Measurements from ENCODE around the gene TAB2.

Gene TAB2

DNA sequence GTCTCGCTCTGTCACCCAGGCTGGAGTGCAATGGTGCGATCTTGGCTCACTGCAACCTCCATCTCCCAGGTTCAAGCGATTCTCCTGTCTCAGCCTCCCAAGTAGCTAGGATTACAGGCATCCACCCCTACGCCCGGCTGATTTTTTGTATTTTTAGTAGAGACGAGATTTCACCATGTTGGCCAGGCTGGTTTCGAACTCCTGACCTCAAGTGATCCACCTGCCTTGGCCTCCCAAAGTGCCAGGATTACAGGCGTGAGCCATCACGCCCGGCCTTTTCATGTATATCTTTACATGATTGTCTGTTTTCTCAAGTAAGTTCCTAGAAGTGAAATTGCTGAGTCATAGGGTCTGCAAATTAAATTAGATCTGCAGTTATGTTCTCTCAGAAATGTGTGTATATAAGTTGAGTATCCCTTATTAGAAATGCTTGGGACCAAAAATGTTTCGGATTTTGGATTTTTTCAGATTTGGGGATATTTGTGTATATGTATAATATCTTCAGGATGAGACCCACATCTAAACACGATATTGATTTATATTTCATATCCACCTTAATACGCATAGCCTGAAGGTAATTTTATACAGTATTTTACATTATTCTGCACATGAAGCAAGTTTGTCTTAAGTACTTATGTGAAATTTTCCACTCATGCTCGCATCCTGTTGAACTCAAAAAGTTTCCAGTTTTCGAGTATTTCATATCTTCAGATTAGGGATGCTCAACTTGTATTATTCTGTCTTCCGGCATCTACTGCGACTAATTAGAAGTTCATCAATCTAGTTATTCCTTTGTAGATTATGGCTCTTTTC lies 40.4 kb downstream of the TAB2 start:
- Mint-ChIP-seq H3K9me3 (peaks cover 6% of the 10 kb centered on the region), H3K4me1 (peaks cover 26% of the 10 kb centered on the region), H3K27me3 (no peaks in the 10 kb centered on the region), H3K36me3 (peaks cover 23% of the 10 kb centered on the region), H3K27ac (peak overlapping the region; percentile 7), H3K4me3 (no peak overlapping the region)
- DNase-seq (ENCODE audit: low spot score in 2 of 2) = no peak
- ATAC-seq (ENCODE audit: low read depth) = no peak

DNA sequence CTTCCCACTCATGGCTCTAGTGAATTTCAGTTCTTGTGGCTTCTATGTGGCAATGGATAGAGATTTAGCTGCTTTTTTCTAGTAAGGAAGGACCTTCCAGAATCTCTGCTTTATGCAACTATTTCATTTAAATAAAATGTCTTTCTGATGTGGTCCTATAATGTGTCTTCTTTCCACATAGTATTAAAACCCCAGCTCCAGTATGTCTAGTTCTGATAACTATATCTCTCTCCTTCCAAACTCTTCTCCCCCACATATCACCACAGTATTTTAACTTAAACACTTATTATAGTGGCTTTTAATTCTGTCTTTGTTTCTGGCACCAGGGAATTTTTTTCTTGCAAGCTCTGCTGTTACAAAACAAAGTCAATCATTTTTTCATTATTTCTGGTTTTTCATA lies 41.9 kb downstream of the TAB2 start:
- DNase-seq (ENCODE audit: low spot score in 2 of 2) (no peak), ATAC-seq (ENCODE audit: low read depth) (no peak)
- Mint-ChIP-seq H3K36me3 (peaks cover 24% of the 10 kb centered on the region), H3K9me3 (peaks cover 6% of the 10 kb centered on the region), H3K4me3 (no peak overlapping the region), H3K27me3 (no peaks in the 10 kb centered on the region), H3K27ac (no peak overlapping the region), H3K4me1 (peaks cover 30% of the 10 kb centered on the region)

DNA sequence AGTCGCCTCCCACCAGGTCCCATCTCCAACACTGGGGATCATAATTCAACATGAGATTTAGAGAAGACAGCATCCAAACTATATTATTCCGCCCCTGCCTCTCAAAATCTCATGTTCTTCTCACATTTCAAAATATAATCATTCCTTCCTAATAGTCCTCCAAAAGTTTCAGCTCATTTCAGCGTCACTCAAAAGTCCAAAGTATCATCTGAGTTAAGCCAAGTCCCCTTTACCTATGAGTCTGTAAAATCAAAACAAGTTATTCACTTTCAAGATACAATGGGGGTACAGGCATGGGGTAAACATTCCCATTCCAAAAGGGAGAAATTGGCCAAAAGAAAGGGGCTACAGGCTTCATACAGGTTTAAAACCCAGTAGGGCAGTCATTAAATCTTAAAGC lies 43.0 kb downstream of the TAB2 start:
- no peak for DNase-seq (ENCODE audit: low spot score in 2 of 2)
- peaks cover 24% of the 10 kb centered on the region for H3K36me3 Mint-ChIP-seq
- peaks cover 36% of the 10 kb centered on the region for H3K4me1 Mint-ChIP-seq
- no peak for ATAC-seq (ENCODE audit: low read depth)
- no peaks in the 10 kb centered on the region for H3K27me3 Mint-ChIP-seq
- peaks cover 6% of the 10 kb centered on the region for H3K9me3 Mint-ChIP-seq
- no peak overlapping the region for H3K4me3 Mint-ChIP-seq
- no peak overlapping the region for H3K27ac Mint-ChIP-seq

DNA sequence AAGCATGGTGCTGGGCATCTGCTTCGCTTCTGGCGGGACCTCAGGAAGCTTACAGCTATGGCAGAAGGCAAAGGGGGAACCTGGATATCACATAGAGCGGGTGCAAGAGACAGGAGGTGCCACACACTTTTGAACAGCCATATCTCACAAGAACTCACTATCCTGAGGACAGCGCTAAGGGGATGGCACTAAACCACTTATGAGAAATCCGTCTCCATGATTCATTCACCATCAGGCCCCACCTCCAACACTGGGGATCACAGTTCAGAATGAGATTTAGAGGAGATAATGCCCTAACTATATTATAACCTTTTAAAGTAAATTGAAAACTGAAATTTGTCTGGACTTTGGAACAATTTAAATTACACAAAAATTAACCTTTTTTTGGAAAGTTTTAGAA lies 44.8 kb downstream of the TAB2 start:
- peak overlapping the region; percentile 4 for H3K27ac Mint-ChIP-seq
- H3K27me3 Mint-ChIP-seq = no peaks in the 10 kb centered on the region
- peaks cover 24% of the 10 kb centered on the region for H3K36me3 Mint-ChIP-seq
- H3K4me1 Mint-ChIP-seq = peaks cover 36% of the 10 kb centered on the region
- ATAC-seq (ENCODE audit: low read depth) (no peak), DNase-seq (ENCODE audit: low spot score in 2 of 2) (no peak)
- no peak overlapping the region for H3K4me3 Mint-ChIP-seq
- peaks cover 6% of the 10 kb centered on the region for H3K9me3 Mint-ChIP-seq

DNA sequence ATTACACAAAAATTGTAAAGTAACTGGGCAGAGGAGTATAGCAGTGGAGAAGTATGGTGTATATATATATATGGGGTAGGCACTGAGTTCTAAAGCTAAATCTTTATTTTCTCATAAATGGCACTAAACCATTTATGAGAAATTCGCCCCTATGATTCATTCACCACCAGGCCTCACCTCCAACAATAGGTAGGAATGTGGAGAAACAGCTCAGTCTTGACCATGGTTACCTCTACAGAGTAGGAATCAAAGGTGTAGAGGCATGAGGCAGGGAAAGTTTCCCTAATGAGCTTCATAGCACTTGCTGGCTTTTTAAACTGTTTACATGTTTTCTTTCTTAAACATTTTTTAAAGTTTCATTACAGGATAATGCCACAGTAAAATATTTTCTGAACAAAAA lies 45.6 kb downstream of the TAB2 start:
- Mint-ChIP-seq H3K4me3 (no peak overlapping the region), H3K27me3 (no peaks in the 10 kb centered on the region), H3K36me3 (peaks cover 24% of the 10 kb centered on the region), H3K27ac (no peak overlapping the region), H3K4me1 (peaks cover 36% of the 10 kb centered on the region), H3K9me3 (peaks cover 6% of the 10 kb centered on the region)
- ATAC-seq (ENCODE audit: low read depth) = no peak
- DNase-seq (ENCODE audit: low spot score in 2 of 2) = no peak

DNA sequence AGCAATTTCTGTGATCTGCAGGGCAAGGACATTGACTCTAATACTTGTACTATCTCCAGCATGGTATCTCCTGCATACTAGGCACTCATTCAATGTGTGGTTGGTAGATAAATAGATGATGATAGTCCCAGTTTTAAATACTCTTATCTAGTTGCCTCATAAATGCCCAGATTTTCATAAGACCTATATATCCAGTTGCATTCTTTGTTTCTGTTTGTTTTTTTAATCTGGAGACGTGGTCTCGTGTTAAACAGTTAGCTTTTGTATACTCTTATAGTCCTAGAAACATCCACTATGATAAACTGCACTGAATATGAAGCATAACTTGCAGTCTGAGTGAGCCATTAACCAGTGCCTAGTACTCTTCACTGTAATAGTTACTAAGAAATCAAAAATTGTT lies 47.0 kb downstream of the TAB2 start:
- H3K36me3 Mint-ChIP-seq = peaks cover 19% of the 10 kb centered on the region
- no peaks in the 10 kb centered on the region for H3K27me3 Mint-ChIP-seq
- H3K27ac Mint-ChIP-seq = peak overlapping the region; percentile 40
- ATAC-seq (ENCODE audit: low read depth) (no peak), DNase-seq (ENCODE audit: low spot score in 2 of 2) (no peak)
- peaks cover 6% of the 10 kb centered on the region for H3K9me3 Mint-ChIP-seq
- H3K4me1 Mint-ChIP-seq = peaks cover 31% of the 10 kb centered on the region
- H3K4me3 Mint-ChIP-seq = no peak overlapping the region

DNA sequence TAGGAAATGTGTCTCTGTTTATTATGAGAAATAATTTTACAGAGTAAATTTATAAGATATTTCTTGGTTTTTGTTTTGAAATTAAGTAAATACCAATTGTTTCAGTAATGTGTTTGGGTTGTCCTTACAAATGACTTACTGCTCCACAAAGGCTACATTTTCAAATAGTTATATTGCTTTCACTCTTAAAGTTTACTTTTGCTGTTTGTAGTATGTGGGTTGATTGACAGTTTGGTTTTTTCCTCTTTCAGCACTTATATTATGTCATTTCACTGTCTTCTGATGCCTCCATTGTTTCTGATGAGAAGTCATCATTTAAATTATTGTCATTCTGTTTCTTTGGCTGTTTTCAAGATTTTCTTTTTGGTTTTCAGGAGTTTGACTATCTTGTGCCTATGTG lies 47.7 kb downstream of the TAB2 start:
- Mint-ChIP-seq H3K9me3 (peaks cover 3% of the 10 kb centered on the region), H3K4me1 (peaks cover 31% of the 10 kb centered on the region), H3K36me3 (peaks cover 17% of the 10 kb centered on the region), H3K27me3 (no peaks in the 10 kb centered on the region), H3K4me3 (no peak overlapping the region), H3K27ac (no peak overlapping the region)
- DNase-seq (ENCODE audit: low spot score in 2 of 2) (no peak), ATAC-seq (ENCODE audit: low read depth) (no peak)

DNA sequence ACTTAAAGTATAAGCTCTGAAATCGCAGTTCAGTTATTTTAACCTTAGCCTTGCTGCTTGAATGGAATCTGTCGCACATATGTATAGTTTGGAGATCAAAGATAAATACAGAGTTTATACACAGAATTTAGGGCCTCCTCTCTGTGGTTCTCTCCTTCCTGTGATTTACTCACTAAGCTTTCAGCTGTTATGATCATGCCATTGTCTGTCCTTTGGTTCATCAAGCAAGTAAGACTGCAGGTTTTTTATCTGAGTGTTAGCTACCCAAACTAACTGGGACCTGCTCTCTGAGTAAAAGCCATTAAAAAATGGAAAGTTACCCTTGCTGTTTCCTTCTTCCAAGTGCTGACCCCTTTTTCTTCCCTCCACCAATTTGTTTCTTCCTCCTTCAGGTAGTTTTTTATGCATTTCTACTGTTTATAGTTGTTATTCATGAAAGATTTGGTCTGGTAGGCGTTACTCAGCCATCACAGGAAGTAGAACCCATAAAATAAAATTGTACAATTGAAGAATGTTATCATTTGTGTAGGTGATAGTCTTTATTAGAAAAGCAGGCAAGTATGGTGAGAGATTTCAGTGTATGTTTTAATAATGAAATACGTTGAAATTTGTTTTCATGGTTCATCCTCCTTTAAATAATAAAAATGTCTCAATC lies 48.9 kb downstream of the TAB2 start:
- DNase-seq (ENCODE audit: low spot score in 2 of 2) = no peak
- Mint-ChIP-seq H3K27ac (no peak overlapping the region), H3K4me1 (peaks cover 31% of the 10 kb centered on the region), H3K9me3 (peaks cover 2% of the 10 kb centered on the region), H3K36me3 (peaks cover 16% of the 10 kb centered on the region), H3K27me3 (no peaks in the 10 kb centered on the region), H3K4me3 (no peak overlapping the region)
- no peak for ATAC-seq (ENCODE audit: low read depth)

DNA sequence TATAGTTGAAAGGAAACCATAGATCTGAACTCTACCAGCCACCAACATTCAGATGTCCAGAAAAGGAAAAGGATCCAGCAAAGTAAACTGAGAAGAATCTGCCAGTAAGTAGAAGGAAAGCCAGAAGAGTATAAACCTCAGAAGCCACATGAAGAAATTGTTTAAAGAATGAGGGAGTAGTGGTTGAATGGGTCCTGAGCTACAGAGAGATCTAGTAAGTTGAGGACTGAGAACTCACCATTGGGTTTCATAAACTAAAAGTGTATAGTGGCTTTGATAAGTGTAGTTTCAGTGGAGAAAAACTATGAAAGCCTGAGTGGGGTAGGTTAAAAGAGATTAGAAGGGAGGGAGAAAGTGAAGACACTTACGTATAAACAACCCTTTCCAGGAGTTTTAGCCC lies 50.6 kb downstream of the TAB2 start:
- ATAC-seq (ENCODE audit: low read depth) = no peak
- H3K27me3 Mint-ChIP-seq = no peaks in the 10 kb centered on the region
- H3K4me1 Mint-ChIP-seq = peaks cover 30% of the 10 kb centered on the region

DNA sequence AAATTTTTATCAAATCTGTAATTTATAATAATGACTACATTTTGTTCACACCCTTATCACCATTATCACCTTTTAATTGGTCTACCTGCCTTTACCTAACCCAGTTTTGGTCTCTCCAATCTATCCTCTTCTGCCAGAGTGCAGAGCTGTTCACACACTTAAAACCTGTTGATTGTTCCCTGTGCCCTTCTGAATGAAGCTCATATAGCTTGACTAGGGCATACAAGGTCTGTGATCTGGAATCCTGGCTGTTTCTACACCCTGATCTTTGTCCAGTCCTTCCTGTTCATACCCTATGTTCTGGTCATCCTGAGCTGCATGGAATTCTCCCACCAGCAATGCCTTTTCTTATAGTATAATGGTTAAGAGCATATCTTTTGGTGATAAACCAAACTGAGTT lies 53.6 kb downstream of the TAB2 start:
- Mint-ChIP-seq H3K36me3 (peaks cover 14% of the 10 kb centered on the region), H3K27me3 (no peaks in the 10 kb centered on the region), H3K4me1 (peaks cover 25% of the 10 kb centered on the region), H3K4me3 (no peak overlapping the region), H3K9me3 (no peaks in the 10 kb centered on the region), H3K27ac (peak overlapping the region; percentile 73)
- no peak for DNase-seq (ENCODE audit: low spot score in 2 of 2)
- ATAC-seq (ENCODE audit: low read depth) = peak; percentile 14

More for the DNA sequence above, 50.6 kb downstream of the TAB2 start:
- DNase-seq (ENCODE audit: low spot score in 2 of 2) = no peak
- H3K4me3 Mint-ChIP-seq = no peak overlapping the region
- H3K9me3 Mint-ChIP-seq = no peaks in the 10 kb centered on the region
- peaks cover 8% of the 10 kb centered on the region for H3K36me3 Mint-ChIP-seq
- no peak overlapping the region for H3K27ac Mint-ChIP-seq

DNA sequence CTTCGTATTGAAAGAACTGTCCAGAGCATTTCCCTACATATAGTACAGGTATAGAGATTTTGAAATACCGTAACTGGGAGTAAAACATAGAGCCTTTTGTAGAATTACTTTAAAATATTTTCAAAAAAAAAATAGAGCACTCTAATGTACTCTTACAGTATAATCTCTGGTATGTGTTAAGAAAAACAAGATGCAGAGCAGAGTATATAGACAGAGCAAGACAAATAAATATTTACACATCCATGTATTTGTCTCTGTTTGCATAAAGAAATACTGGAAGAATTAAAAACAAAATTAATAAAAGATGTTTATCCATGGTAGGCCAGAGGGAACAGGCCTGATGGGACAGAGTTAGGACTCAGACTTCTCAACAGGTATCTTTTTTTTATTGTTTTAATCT lies 54.5 kb downstream of the TAB2 start:
- Mint-ChIP-seq H3K27ac (peak overlapping the region; percentile 84), H3K36me3 (peaks cover 18% of the 10 kb centered on the region), H3K4me1 (peaks cover 29% of the 10 kb centered on the region), H3K9me3 (no peaks in the 10 kb centered on the region), H3K4me3 (no peak overlapping the region), H3K27me3 (no peaks in the 10 kb centered on the region)
- DNase-seq (ENCODE audit: low spot score in 2 of 2) = no peak
- no peak for ATAC-seq (ENCODE audit: low read depth)

DNA sequence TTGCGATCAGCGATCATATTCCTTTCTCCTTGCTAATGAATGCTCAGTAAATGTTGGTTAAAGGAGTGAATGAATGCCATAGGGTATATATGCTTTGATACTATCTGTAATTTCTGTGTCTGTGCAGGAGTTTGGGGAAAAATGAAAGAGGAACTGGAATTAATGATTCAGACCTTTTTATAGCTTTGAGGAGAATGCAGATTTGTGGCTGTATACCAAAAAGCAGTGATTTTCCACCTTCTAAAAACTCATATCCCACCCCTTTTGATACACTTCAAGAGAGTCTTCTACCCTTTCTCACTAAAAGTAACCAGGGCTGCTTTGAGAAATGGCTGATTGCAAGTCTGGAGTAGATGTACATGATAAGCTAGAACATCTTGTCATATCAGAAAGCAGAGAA lies 56.0 kb downstream of the TAB2 start:
- Mint-ChIP-seq H3K4me1 (peaks cover 31% of the 10 kb centered on the region), H3K36me3 (peaks cover 24% of the 10 kb centered on the region), H3K4me3 (peak overlapping the region; percentile 1), H3K27ac (peak overlapping the region; percentile 68), H3K9me3 (no peaks in the 10 kb centered on the region), H3K27me3 (no peaks in the 10 kb centered on the region)
- DNase-seq (ENCODE audit: low spot score in 2 of 2) (no peak), ATAC-seq (ENCODE audit: low read depth) (no peak)

DNA sequence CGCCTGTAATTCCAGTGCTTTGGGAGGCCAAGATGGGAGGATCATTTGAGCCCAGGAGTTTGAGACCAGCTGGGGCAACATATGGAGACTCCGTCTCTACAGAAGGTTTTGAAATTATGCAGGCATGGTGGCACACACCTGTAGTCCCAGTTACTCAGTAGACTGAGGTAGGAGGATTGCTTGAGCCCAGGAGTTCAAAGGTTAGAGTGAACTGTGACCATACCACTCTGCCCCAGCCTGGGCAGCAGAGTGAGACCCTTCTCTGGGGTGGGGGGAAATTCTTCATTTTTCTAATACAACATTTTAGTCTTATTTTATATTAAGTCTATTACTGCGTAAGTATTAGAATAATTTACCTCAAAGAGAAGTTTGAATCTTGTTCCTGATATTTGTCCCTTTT lies 62.5 kb downstream of the TAB2 start:
- H3K27ac Mint-ChIP-seq = peak overlapping the region; percentile 50
- no peaks in the 10 kb centered on the region for H3K9me3 Mint-ChIP-seq
- peaks cover 15% of the 10 kb centered on the region for H3K4me1 Mint-ChIP-seq
- H3K4me3 Mint-ChIP-seq = no peak overlapping the region
- ATAC-seq (ENCODE audit: low read depth) = no peak
- DNase-seq (ENCODE audit: low spot score in 2 of 2) = no peak
- peaks cover 40% of the 10 kb centered on the region for H3K36me3 Mint-ChIP-seq
- no peaks in the 10 kb centered on the region for H3K27me3 Mint-ChIP-seq

DNA sequence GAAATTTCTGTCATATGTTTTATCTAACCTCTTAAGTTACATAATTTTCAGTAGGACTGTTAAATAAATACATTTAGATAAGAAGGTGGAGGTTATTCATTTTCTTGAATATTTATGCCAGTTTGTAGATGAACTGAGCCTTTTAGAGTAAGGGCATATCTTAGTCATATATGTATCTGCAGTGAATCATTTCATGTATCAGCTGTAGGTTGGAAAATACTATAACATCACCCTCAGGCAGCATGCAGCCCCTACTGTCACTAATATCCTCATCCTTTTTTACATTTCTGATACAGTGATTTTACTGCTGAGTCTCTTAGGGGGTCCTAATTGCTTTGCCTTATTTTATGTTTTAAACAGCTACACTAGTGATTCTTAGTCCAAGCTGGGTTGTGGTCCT lies 63.0 kb downstream of the TAB2 start:
- H3K36me3 Mint-ChIP-seq = peaks cover 37% of the 10 kb centered on the region
- ATAC-seq (ENCODE audit: low read depth) (no peak), DNase-seq (ENCODE audit: low spot score in 2 of 2) (no peak)
- H3K27me3 Mint-ChIP-seq = no peaks in the 10 kb centered on the region
- H3K9me3 Mint-ChIP-seq = no peaks in the 10 kb centered on the region
- peaks cover 13% of the 10 kb centered on the region for H3K4me1 Mint-ChIP-seq
- no peak overlapping the region for H3K4me3 Mint-ChIP-seq
- no peak overlapping the region for H3K27ac Mint-ChIP-seq

DNA sequence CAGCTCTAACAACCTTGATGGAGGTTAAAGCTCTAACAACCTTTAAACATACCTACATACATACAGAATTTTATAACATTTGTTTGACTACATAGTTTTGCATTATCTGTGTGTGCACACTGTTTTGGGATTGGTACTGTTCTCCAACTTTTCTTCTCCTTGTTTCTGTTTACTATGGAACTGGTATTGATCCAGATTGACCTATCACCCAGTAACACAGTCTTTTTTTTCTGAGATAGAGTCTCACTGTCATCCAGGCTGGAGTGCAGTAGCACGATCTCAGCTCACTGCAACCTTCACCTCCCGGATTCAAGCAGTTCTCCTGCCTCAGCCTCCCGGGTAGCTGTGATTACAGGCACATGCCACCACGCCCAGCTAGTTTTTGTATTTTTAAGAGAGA lies 65.9 kb downstream of the TAB2 start:
- ATAC-seq (ENCODE audit: low read depth) (no peak), DNase-seq (ENCODE audit: low spot score in 2 of 2) (no peak)
- H3K4me1 Mint-ChIP-seq = peaks cover 13% of the 10 kb centered on the region
- H3K36me3 Mint-ChIP-seq = peaks cover 42% of the 10 kb centered on the region
- no peak overlapping the region for H3K4me3 Mint-ChIP-seq
- H3K27ac Mint-ChIP-seq = no peak overlapping the region
- peaks cover 6% of the 10 kb centered on the region for H3K9me3 Mint-ChIP-seq
- H3K27me3 Mint-ChIP-seq = no peaks in the 10 kb centered on the region

All from memory B cell (primary cell).